SK-N-SH treated with all-trans-retinoic acid at 6 μM for 48 hours (cell line): ENCODE measurements around the gene COL23A1.

Source experiments
- ATAC-seq: fragments of 200-7000 bp; cut with Tn5 transposase; 3 replicates; pipeline ENCODE4 v1.9.1; 2020; ENCODE audit warnings: mild to moderate bottlenecking, moderate library complexity
- ARNTL ChIP-seq: fragments of 450-650 bp; formaldehyde crosslinking; IDR thresholded peaks from 2 replicates; pipeline ENCODE4 v1.5.0; 2020; ENCODE audit warnings: low read depth, mild to moderate bottlenecking, moderate library complexity, borderline replicate concordance
- BACH2 ChIP-seq: fragments of 250-450 bp; sonication (Bioruptor Pico); IDR thresholded peaks from 2 replicates; pipeline ENCODE4 v1.9.0; 2021; ENCODE audit warnings: mild to moderate bottlenecking, borderline replicate concordance
- CSRNP3 ChIP-seq: fragments of 250-450 bp; sonication (Bioruptor Pico); IDR thresholded peaks from 2 replicates; pipeline ENCODE4 v1.5.1; 2021; ENCODE audit warnings: mild to moderate bottlenecking, moderate library complexity
- ESRRG ChIP-seq: fragments of 250-450 bp; sonication (Bioruptor Pico); IDR thresholded peaks from 2 replicates; pipeline ENCODE4 v1.6.1; 2021; ENCODE audit warnings: mild to moderate bottlenecking
- GLIS3 ChIP-seq: fragments of 250-450 bp; sonication (Bioruptor Pico); IDR thresholded peaks from 2 replicates; pipeline ENCODE4 v1.5.0; 2020; ENCODE audit warnings: mild to moderate bottlenecking, moderate library complexity
- ISL1 ChIP-seq: fragments of 250-450 bp; sonication (Bioruptor Pico); IDR thresholded peaks from 2 replicates; pipeline ENCODE4 v2.1.2; 2022; ENCODE audit warnings: mild to moderate bottlenecking, moderate library complexity
- OSR1 ChIP-seq: fragments of 250-450 bp; sonication (Bioruptor Pico); IDR thresholded peaks from 2 replicates; pipeline ENCODE4 v1.8.0; 2022; ENCODE audit warnings: moderate library complexity, mild to moderate bottlenecking, inconsistent platforms
- PATZ1 ChIP-seq: fragments of 250-450 bp; sonication (Bioruptor Pico); IDR thresholded peaks from 2 replicates; pipeline ENCODE4 v1.8.0; 2020; ENCODE audit warnings: mild to moderate bottlenecking, moderate library complexity, borderline replicate concordance
- PPARA ChIP-seq: fragments of 250-450 bp; sonication (Bioruptor Pico); IDR thresholded peaks from 2 replicates; pipeline ENCODE4 v1.5.0; 2020; ENCODE audit warnings: mild to moderate bottlenecking, borderline replicate concordance
- RARB ChIP-seq: fragments of 250-450 bp; sonication (Bioruptor Pico); IDR thresholded peaks from 2 replicates; pipeline ENCODE4 v1.8.0; 2021; ENCODE audit warnings: mild to moderate bottlenecking, moderate library complexity
- SNAI2 ChIP-seq: fragments of 250-450 bp; sonication (Bioruptor Pico); IDR thresholded peaks from 2 replicates; pipeline ENCODE4 v1.5.0; 2020; ENCODE audit warnings: mild to moderate bottlenecking, moderate library complexity
- TCF4 ChIP-seq: fragments of 250-450 bp; sonication (Bioruptor Pico); IDR thresholded peaks from 2 replicates; pipeline ENCODE4 v1.8.0; 2021; ENCODE audit warnings: mild to moderate bottlenecking, moderate library complexity, borderline replicate concordance
- TOX ChIP-seq: fragments of 250-450 bp; sonication (Bioruptor Pico); IDR thresholded peaks from 2 replicates; pipeline ENCODE4 v1.8.0; 2021; ENCODE audit warnings: mild to moderate bottlenecking, moderate library complexity, borderline replicate concordance
- ZC3H10 ChIP-seq: fragments of 250-450 bp; sonication (Bioruptor Pico); IDR thresholded peaks from 2 replicates; pipeline ENCODE4 v1.5.1; 2021; ENCODE audit warnings: mild to moderate bottlenecking, moderate library complexity
- ZFP3 ChIP-seq: fragments of 250-450 bp; sonication (Bioruptor Pico); IDR thresholded peaks from 2 replicates; pipeline ENCODE4 v1.5.0; 2020; ENCODE audit warnings: mild to moderate bottlenecking, moderate library complexity
- ZFP30 ChIP-seq: fragments of 450-650 bp; formaldehyde crosslinking; IDR thresholded peaks from 2 replicates; pipeline ENCODE4 v1.5.0; 2022; ENCODE audit warnings: mild to moderate bottlenecking, moderate library complexity
- ZNF565 ChIP-seq: fragments of 450-650 bp; formaldehyde crosslinking; conservative IDR thresholded peaks from 2 replicates; pipeline ENCODE4 v1.5.0; 2020; ENCODE audit warnings: low read depth, mild to moderate bottlenecking, moderate library complexity
- ZNF70 ChIP-seq: fragments of 450-650 bp; formaldehyde crosslinking; IDR thresholded peaks from 2 replicates; pipeline ENCODE4 v1.5.0; 2020; ENCODE audit warnings: mild to moderate bottlenecking, moderate library complexity
- ZNF8 ChIP-seq: fragments of 450-650 bp; formaldehyde crosslinking; IDR thresholded peaks from 2 replicates; pipeline ENCODE4 v1.5.0; 2020; ENCODE audit warnings: mild to moderate bottlenecking, moderate library complexity
- TF ChIP-seq, protein P1 (sequence below): fragments of 250-450 bp; sonication (Bioruptor Pico); IDR thresholded peaks from 2 replicates; pipeline ENCODE4 v1.8.0; 2021; ENCODE audit warnings: low read depth, mild to moderate bottlenecking, moderate library complexity, borderline replicate concordance
- TF ChIP-seq, protein P2 (sequence below): fragments of 250-450 bp; sonication (Bioruptor Pico); IDR thresholded peaks from 2 replicates; pipeline ENCODE4 v1.5.0; 2020; ENCODE audit warnings: mild to moderate bottlenecking, moderate library complexity
- TF ChIP-seq, protein P3 (sequence below): fragments of 250-450 bp; sonication (Bioruptor Pico); IDR thresholded peaks from 2 replicates; pipeline ENCODE4 v1.5.1; 2020; ENCODE audit warnings: low read depth, mild to moderate bottlenecking, moderate library complexity

COL23A1 gene

GRCh38 chr5:178535299-178536175 lies 54.7 kb downstream of the COL23A1 start (continued):
- TF ChIP-seq CSRNP3 (CRISPR knock-in tag) (no peak), ZFP3 (CRISPR knock-in tag) (no peak), ESRRG (CRISPR knock-in tag) (no peak), RARB (CRISPR knock-in tag) (no peak), ARNTL (CRISPR knock-in tag) (no peak), TCF4 (no peak), GLIS3 (CRISPR knock-in tag) (no peak)

DNA sequence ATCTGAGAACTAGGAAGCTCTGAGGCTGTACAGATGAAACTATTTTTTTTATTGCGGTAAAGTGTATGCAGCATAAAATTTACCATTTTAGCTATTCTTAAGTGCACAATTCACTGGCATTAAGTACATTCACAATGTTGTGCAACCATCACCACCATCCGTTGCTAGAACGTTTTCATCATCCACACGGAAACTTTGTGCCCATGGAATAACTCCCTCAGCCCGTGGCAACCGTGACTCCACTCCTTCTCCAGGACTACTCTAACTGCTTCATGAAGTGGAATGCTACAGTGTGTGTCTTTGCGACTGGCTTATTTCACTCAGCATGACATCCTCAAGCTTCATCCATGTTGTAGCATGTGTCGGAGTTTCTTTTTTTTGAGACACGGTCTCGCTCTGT lies 57.1 kb downstream of the COL23A1 start:
- no peak for TF ChIP-seq ZNF565 (CRISPR knock-in tag)
- no peak for TF ChIP-seq TOX (CRISPR knock-in tag)
- TF ChIP-seq, protein P1, sequence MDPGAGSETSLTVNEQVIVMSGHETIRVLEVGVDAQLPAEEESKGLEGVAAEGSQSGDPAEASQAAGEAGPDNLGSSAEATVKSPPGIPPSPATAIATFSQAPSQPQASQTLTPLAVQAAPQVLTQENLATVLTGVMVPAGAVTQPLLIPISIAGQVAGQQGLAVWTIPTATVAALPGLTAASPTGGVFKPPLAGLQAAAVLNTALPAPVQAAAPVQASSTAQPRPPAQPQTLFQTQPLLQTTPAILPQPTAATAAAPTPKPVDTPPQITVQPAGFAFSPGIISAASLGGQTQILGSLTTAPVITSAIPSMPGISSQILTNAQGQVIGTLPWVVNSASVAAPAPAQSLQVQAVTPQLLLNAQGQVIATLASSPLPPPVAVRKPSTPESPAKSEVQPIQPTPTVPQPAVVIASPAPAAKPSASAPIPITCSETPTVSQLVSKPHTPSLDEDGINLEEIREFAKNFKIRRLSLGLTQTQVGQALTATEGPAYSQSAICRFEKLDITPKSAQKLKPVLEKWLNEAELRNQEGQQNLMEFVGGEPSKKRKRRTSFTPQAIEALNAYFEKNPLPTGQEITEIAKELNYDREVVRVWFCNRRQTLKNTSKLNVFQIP (CRISPR knock-in tag), result no peak
- TF ChIP-seq ARNTL (CRISPR knock-in tag), result no peak
- no peak for TF ChIP-seq CSRNP3 (CRISPR knock-in tag)
- TF ChIP-seq ISL1 (CRISPR knock-in tag), result no peak
- TF ChIP-seq, protein P2, sequence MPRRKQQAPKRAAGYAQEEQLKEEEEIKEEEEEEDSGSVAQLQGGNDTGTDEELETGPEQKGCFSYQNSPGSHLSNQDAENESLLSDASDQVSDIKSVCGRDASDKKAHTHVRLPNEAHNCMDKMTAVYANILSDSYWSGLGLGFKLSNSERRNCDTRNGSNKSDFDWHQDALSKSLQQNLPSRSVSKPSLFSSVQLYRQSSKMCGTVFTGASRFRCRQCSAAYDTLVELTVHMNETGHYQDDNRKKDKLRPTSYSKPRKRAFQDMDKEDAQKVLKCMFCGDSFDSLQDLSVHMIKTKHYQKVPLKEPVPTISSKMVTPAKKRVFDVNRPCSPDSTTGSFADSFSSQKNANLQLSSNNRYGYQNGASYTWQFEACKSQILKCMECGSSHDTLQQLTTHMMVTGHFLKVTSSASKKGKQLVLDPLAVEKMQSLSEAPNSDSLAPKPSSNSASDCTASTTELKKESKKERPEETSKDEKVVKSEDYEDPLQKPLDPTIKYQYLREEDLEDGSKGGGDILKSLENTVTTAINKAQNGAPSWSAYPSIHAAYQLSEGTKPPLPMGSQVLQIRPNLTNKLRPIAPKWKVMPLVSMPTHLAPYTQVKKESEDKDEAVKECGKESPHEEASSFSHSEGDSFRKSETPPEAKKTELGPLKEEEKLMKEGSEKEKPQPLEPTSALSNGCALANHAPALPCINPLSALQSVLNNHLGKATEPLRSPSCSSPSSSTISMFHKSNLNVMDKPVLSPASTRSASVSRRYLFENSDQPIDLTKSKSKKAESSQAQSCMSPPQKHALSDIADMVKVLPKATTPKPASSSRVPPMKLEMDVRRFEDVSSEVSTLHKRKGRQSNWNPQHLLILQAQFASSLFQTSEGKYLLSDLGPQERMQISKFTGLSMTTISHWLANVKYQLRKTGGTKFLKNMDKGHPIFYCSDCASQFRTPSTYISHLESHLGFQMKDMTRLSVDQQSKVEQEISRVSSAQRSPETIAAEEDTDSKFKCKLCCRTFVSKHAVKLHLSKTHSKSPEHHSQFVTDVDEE (CRISPR knock-in tag), result no peak
- no peak for TF ChIP-seq ZFP30 (CRISPR knock-in tag)
- no peak for ATAC-seq

- no peak for ATAC-seq
- TF ChIP-seq ZNF8 (CRISPR knock-in tag) (no peak), PATZ1 (CRISPR knock-in tag) (no peak), ZFP30 (CRISPR knock-in tag) (no peak), ISL1 (CRISPR knock-in tag) (no peak), SNAI2 (CRISPR knock-in tag) (no peak), GLIS3 (CRISPR knock-in tag) (no peak), ARNTL (CRISPR knock-in tag) (no peak), ZNF70 (no peak), RARB (CRISPR knock-in tag) (no peak), BACH2 (CRISPR knock-in tag) (no peak), ZNF565 (CRISPR knock-in tag) (no peak), OSR1 (CRISPR knock-in tag) (no peak), CSRNP3 (CRISPR knock-in tag) (no peak), ZC3H10 (no peak), TCF4 (no peak), PPARA (no peak)
- TF ChIP-seq, protein P1 (CRISPR knock-in tag), result no peak
- TF ChIP-seq, protein P3, sequence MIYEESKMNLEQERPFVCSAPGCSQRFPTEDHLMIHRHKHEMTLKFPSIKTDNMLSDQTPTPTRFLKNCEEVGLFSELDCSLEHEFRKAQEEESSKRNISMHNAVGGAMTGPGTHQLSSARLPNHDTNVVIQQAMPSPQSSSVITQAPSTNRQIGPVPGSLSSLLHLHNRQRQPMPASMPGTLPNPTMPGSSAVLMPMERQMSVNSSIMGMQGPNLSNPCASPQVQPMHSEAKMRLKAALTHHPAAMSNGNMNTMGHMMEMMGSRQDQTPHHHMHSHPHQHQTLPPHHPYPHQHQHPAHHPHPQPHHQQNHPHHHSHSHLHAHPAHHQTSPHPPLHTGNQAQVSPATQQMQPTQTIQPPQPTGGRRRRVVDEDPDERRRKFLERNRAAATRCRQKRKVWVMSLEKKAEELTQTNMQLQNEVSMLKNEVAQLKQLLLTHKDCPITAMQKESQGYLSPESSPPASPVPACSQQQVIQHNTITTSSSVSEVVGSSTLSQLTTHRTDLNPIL (CRISPR knock-in tag), result no peak
Observed at GRCh38 chr5:178532666-178533065, 57.5 kb downstream of the COL23A1 start.
